GM21529 (cell line): ENCODE results near the gene IGFLR1.
"Not testable (repeated sequence)": the region's sequence is repeated elsewhere in the genome, so short reads cannot be mapped to it uniquely, and the experiment has no call there.

Experiments used
- ATAC-seq: cut with Tn5 transposase; IDR thresholded peaks from one replicate; pipeline ENCODE4 v1.9.1; 2021; ENCODE audit not compliant: unreplicated experiment

IGFLR1 gene

GRCh38 chr19:35712567-35713505 lies 29.4 kb downstream of the IGFLR1 start:
- ATAC-seq, result no peak

GRCh38 chr19:35710784-35711723 lies 31.2 kb downstream of the IGFLR1 start:
- peak; percentile 37 for ATAC-seq

GRCh38 chr19:35708391-35708790 lies 33.9 kb downstream of the IGFLR1 start:
- no peak for ATAC-seq

- no peak for ATAC-seq
Observed at GRCh38 chr19:35704218-35704617, 38.0 kb downstream of the IGFLR1 start, which contains the start of gene ZBTB32. Gene ZBTB32 (plus strand): TSS chr19:35704558. CDS start chr19:35714627, 10,069 bp downstream.

- ATAC-seq, result no peak
Observed at GRCh38 chr19:35703343-35703742, 38.9 kb downstream of the IGFLR1 start.

GRCh38 chr19:35702223-35703012 lies 39.8 kb downstream of the IGFLR1 start:
- peak; percentile 93 for ATAC-seq

GRCh38 chr19:35696835-35697234 lies 45.4 kb downstream of the IGFLR1 start:
- no peak for ATAC-seq

- ATAC-seq, result no peak
Observed at GRCh38 chr19:35695895-35696422, 46.3 kb downstream of the IGFLR1 start.

GRCh38 chr19:35693835-35694599 lies 48.2 kb downstream of the IGFLR1 start:
- ATAC-seq, result peak; percentile 75

- ATAC-seq, result no peak
Observed at GRCh38 chr19:35693422-35693821, 48.8 kb downstream of the IGFLR1 start.

- no peak for ATAC-seq
Observed at GRCh38 chr19:35692010-35692409, 50.2 kb downstream of the IGFLR1 start.

- ATAC-seq, result not testable (repeated sequence)
Observed at GRCh38 chr19:35691106-35691505, 51.1 kb downstream of the IGFLR1 start.

GRCh38 chr19:35689836-35690235 lies 52.4 kb downstream of the IGFLR1 start:
- no peak for ATAC-seq
